A673 (cell line): ENCODE results near the gene EVA1B. TPM values are rescaled to one million over a fixed set of nuclear protein-coding genes. Genes with fewer than 3 reads are reported as not detected.

Experiments used
- BruUV-seq: library from RNA; stranded (reverse); fragments of 400-500 nt; replicated peaks from 2 replicates; lab custom pipeline; 2021; lab: Mats Ljungman, UMichigan
- CTCF ChIA-PET: fragments of 300-600 bp; sonication (Branson Sonifier 250); formaldehyde crosslinking; loops from one replicate; lab custom pipeline; 2022; ENCODE audit warnings: antibody characterized with exemption; lab: Charles Lee
- POLR2A ChIA-PET: fragments of 300-600 bp; sonication (Branson Sonifier 250); formaldehyde crosslinking; loops from one replicate; lab custom pipeline; 2022; ENCODE audit warnings: antibody characterized with exemption; ENCODE audit not compliant: low non-redundant PET; lab: Charles Lee
- DNase-seq: peaks from one replicate; pipeline ENCODE4 v3.0.0-alpha.2; 2015; ENCODE audit warnings: low spot score
- H3K27ac ChIP-seq: fragments of 200-600 bp; sonication (generic); 2 replicates; pipeline ENCODE4 v1.5.1; 2016; ENCODE audit warnings: mixed run types, low read depth, mild to moderate bottlenecking, mixed read lengths, antibody characterized with exemption, low read length; ENCODE audit not compliant: poor library complexity, severe bottlenecking
- H3K27me3 ChIP-seq: fragments of 200-600 bp; sonication (generic); replicated peaks from 2 replicates; pipeline ENCODE4 v1.6.1; 2017; ENCODE audit warnings: mixed run types, low read depth, mild to moderate bottlenecking, mixed read lengths, antibody characterized with exemption, low read length; ENCODE audit not compliant: insufficient read depth, poor library complexity
- H3K36me3 ChIP-seq: fragments of 200-600 bp; sonication (generic); 2 replicates; pipeline ENCODE4 v1.6.1; 2016; ENCODE audit warnings: mixed run types, mild to moderate bottlenecking, mixed read lengths, antibody characterized with exemption, low read length; ENCODE audit not compliant: insufficient read depth, poor library complexity, severe bottlenecking
- H3K4me1 ChIP-seq: fragments of 200-600 bp; sonication (generic); 2 replicates; pipeline ENCODE4 v1.6.1; 2017; ENCODE audit warnings: mixed run types, mild to moderate bottlenecking, mixed read lengths, antibody characterized with exemption, low read length; ENCODE audit not compliant: insufficient read depth, poor library complexity, severe bottlenecking
- H3K4me3 ChIP-seq: fragments of 200-600 bp; sonication (generic); 2 replicates; pipeline ENCODE4 v1.5.1; 2016; ENCODE audit warnings: low read depth, mixed run types, mild to moderate bottlenecking, mixed read lengths, low read length; ENCODE audit not compliant: poor library complexity, severe bottlenecking
- H3K9me3 ChIP-seq: fragments of 200-600 bp; sonication (generic); 2 replicates; pipeline ENCODE4 v1.6.1; 2016; ENCODE audit warnings: mixed run types, low read depth, mild to moderate bottlenecking, mixed read lengths, antibody characterized with exemption, low read length; ENCODE audit not compliant: poor library complexity, severe bottlenecking
- EZH2 ChIP-seq: fragments of 200-600 bp; sonication (generic); IDR thresholded peaks from 2 replicates; pipeline ENCODE4 v1.6.1; 2017; ENCODE audit warnings: borderline replicate concordance, low read depth, mild to moderate bottlenecking, mixed read lengths, antibody characterized with exemption, low read length; ENCODE audit not compliant: poor library complexity, severe bottlenecking
- intact Hi-C: fragments of 100-400 bp; cut with micrococcal nuclease; formaldehyde crosslinking; loops from one replicate; pipeline ENCODE4 v1.10.0; 2022; ENCODE audit not compliant: unreplicated experiment
- total RNA-seq: library from RNA; stranded (reverse); gene quantifications from 2 replicates; pipeline ENCODE4 v1.2.3, GENCODE V29; 2021
- TF ChIP-seq, protein P1 (sequence below): fragments of 300-800, 200-600 bp; sonication (generic); conservative IDR thresholded peaks from 2 replicates; pipeline ENCODE4 v1.5.1; 2017; ENCODE audit warnings: low read depth, mild to moderate bottlenecking, antibody characterized with exemption, low read length, moderate library complexity, mixed read lengths

EVA1B gene
- total RNA-seq, 1 experiment from 2014 or later: 6.2 TPM

DNA sequence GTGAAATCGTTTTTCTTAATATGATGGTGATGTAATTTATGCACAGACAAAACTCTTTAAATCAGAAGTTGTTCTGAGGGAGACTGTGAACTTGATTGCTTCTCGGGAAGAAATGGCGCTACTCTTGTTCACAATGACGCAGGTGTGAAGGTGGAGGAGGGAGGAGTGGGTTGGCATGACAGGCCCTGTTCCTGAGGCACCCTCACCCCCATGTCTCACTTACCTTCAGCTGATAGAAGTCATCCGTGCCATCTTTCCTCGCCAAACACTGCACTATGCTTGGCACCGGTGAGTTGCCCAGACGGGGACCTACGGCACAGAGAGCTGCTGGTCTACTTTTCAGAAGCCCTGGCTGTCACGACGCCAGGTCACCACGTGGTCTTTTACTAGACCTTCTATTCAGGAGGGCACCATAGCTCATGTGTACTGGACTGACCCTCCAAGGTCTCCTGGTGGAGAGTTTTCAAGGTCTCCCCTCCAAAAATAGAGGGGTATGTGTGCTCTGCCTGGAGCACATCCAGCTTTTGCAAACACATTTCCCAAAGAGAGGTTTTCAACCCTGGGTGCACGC lies 35.2 kb upstream of the EVA1B start:
- ChIA-PET POLR2A (no interaction called here), CTCF (interaction anchor here (1.2 kb wide), 1 partner anchor 8 kb away, joined by 3 read pairs; no protein-coding TSS in a partner anchor)
- no TSS peak for BruUV-seq
- Histone ChIP-seq H3K4me3 (no peak overlapping the region), H3K36me3 (peaks cover 63% of the 10 kb centered on the region), H3K27me3 (no peaks in the 10 kb centered on the region), H3K9me3 (no peaks in the 10 kb centered on the region), H3K27ac (no peak overlapping the region), H3K4me1 (peaks cover 3% of the 10 kb centered on the region)
- intact Hi-C loops: no loop called here
- DNase-seq: no peak
- TF ChIP-seq EZH2: no peak
- TF ChIP-seq, protein P1, sequence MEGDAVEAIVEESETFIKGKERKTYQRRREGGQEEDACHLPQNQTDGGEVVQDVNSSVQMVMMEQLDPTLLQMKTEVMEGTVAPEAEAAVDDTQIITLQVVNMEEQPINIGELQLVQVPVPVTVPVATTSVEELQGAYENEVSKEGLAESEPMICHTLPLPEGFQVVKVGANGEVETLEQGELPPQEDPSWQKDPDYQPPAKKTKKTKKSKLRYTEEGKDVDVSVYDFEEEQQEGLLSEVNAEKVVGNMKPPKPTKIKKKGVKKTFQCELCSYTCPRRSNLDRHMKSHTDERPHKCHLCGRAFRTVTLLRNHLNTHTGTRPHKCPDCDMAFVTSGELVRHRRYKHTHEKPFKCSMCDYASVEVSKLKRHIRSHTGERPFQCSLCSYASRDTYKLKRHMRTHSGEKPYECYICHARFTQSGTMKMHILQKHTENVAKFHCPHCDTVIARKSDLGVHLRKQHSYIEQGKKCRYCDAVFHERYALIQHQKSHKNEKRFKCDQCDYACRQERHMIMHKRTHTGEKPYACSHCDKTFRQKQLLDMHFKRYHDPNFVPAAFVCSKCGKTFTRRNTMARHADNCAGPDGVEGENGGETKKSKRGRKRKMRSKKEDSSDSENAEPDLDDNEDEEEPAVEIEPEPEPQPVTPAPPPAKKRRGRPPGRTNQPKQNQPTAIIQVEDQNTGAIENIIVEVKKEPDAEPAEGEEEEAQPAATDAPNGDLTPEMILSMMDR: no peak

DNA sequence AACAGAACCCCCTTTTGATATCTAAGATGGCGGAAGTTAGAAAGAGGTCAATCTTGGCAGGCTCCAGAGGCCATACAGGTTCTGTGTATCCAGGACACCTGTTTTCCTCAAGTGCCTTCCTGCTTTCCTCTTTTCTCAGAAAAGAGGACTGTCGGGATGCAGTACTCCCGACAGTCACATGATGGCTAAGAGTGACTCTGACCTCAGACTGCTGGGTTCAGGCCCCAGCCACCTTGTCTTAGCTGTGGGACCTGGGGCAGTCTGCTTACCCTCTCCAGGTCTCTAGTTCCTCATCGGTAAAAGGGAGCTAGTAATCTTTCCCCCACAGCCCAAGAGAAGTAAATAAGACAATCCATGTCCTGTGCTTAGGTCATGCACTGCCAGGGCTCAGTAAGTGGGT lies 32.4 kb upstream of the EVA1B start:
- no peak for DNase-seq
- CTCF ChIA-PET: no interaction called here
- no peaks in the 10 kb centered on the region for H3K9me3 ChIP-seq
- no peak overlapping the region for H3K4me3 ChIP-seq
- H3K27ac ChIP-seq: no peak overlapping the region
- H3K36me3 ChIP-seq: peaks cover 48% of the 10 kb centered on the region
- H3K4me1 ChIP-seq: peaks cover 21% of the 10 kb centered on the region
- POLR2A ChIA-PET: no interaction called here
- no peak for TF ChIP-seq EZH2
- TF ChIP-seq, protein P1: no peak
- intact Hi-C loops: no loop called here
- no peaks in the 10 kb centered on the region for H3K27me3 ChIP-seq
- BruUV-seq: no TSS peak

DNA sequence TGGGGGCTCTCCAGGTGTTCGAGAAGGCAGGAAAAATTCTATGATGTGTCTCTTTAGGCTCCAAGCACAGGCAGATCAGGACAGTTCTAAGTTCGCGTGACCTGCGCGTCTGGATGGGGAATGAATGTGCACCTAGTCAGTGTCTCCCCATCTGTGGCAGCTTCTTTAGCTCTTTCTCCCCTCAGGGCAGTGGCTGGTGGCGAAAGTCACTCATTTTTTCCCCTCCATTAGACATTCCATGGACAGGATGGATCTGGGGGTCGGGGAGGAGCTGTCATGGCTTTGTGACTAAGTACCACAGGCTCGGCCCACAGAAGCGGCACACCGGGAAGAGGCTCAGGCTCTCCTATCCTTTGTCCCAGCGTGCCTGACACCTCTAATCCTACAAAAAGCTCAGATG lies 31.0 kb upstream of the EVA1B start:
- intact Hi-C loops: no loop called here
- Histone ChIP-seq H3K9me3 (no peaks in the 10 kb centered on the region), H3K4me1 (peaks cover 19% of the 10 kb centered on the region), H3K27ac (no peak overlapping the region), H3K27me3 (no peaks in the 10 kb centered on the region), H3K36me3 (peaks cover 50% of the 10 kb centered on the region), H3K4me3 (no peak overlapping the region)
- POLR2A ChIA-PET: no interaction called here
- DNase-seq: no peak
- CTCF ChIA-PET: no interaction called here
- no TSS peak for BruUV-seq
- TF ChIP-seq EZH2: no peak
- TF ChIP-seq, protein P1: no peak
